GM19240 (cell line): Measurements from ENCODE around the gene OR52I2.

Experiments used
- DNase-seq: peaks from one replicate; pipeline ENCODE4 v3.0.0; 2011; ENCODE audit warnings: low spot score; ENCODE audit not compliant: insufficient read length

Gene OR52I2

GRCh38 chr11:4607781-4608666 lies 26.5 kb downstream of the OR52I2 start, which contains the start of gene TRIM68:
TSS of gene TRIM68 (minus strand) at chr11:4608231. CDS start at chr11:4605504, 2,727 bp downstream.
- DNase-seq = peak; percentile 90

- no peak for DNase-seq
Observed at GRCh38 chr11:4610258-4610935, 28.9 kb downstream of the OR52I2 start.

GRCh38 chr11:4611986-4612385 lies 30.4 kb downstream of the OR52I2 start:
- DNase-seq = no peak

- DNase-seq = no peak
Observed at GRCh38 chr11:4615856-4616444, 34.4 kb downstream of the OR52I2 start.

- DNase-seq = no peak
Observed at GRCh38 chr11:4619514-4619913, 38.0 kb downstream of the OR52I2 start.

- no peak for DNase-seq
Observed at GRCh38 chr11:4626207-4627099, 44.9 kb downstream of the OR52I2 start.

GRCh38 chr11:4636136-4636535 lies 54.6 kb downstream of the OR52I2 start:
- no peak for DNase-seq

GRCh38 chr11:4636962-4637661 lies 55.6 kb downstream of the OR52I2 start, which contains the start of gene OR51D1:
TSS of gene OR51D1 (plus strand) at chr11:4637477. CDS start at chr11:4639791, 2,314 bp downstream.
- DNase-seq = peak; percentile 67

- DNase-seq = no peak
Observed at GRCh38 chr11:4637662-4638047, 56.1 kb downstream of the OR52I2 start.

- no peak for DNase-seq
Observed at GRCh38 chr11:4639931-4640330, 58.4 kb downstream of the OR52I2 start.

GRCh38 chr11:4641501-4641900 lies 60.0 kb downstream of the OR52I2 start:
- DNase-seq = no peak

- no peak for DNase-seq
Observed at GRCh38 chr11:4642043-4642442, 60.5 kb downstream of the OR52I2 start.
